A549 treated with RU486 at 1 μM for 4 hours (cell line): Measurements from ENCODE around the gene MYO9A. TPM values are rescaled to one million over a fixed set of nuclear protein-coding genes. Genes with fewer than 3 reads are reported as not detected.

ENCODE experiments used
- total RNA-seq: library from RNA; stranded (reverse); fragments of 200-300 nt; extraction: Qiagen RNA extraction; gene quantifications from 5 replicates; pipeline ENCODE4 v1.2.3, GENCODE V29; 2022; ENCODE audit warnings: low read depth

Gene MYO9A
- 4.6 to 10.4 TPM (median 8.7 TPM) in 5 replicates for total RNA-seq

GRCh38 chr15:72118017-72118978, at the start of gene MYO9A, which contains the start of gene SENP8:
Gene MYO9A, minus strand, starts transcription at chr15:72118150. Its CDS starts 71,587 bp downstream, at chr15:72046563.
Gene SENP8, plus strand, starts transcription at chr15:72118403. Its CDS starts 21,221 bp downstream, at chr15:72139624.

DNA sequence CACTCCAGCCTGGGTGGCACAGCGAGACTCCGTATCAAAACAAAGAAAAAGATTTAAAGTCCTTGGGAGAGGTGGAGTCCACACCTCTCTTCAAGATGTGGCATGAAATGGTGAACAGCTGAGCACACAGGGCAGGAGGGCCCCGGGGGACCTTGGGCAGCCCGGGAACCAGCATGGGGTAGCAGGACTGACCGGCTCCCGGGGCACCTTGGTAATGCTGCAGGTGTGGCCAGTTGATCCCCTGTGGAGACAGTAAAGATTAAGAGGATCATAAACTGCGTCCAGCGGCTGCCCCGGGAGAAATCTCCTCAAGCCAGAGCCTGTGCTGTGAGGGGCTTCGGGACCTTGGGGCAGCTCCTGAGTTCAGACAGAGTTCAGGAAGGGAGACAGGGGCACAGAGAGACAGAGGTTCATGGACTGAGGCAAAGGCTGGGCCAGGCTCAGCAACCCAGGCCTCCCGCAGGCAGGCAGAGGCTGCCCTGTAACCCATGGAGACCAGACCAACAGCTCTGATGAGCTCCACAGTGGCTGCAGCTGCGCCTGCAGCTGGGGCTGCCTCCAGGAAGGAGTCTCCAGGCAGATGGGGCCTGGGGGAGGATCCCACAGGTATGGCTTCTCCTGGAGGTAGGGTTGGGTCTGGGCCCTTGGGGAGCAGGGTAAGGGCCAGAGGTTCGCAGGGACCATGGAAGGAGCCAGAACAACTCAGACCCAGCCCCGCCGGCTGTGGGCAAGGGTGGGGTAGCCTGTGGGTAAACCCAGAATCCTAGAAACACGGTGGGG, 307.5 kb downstream of the MYO9A start, which contains the start of gene NR2E3:
NR2E3 (plus strand) TSS at position 299 of the 780 bp plus-strand sequence; CDS start at position 489, 190 bp downstream.

Other genes with a start within 250 kb of the MYO9A start
- 1.4 to 2.1 TPM (median 1.8 TPM) in 5 replicates for gene SENP8, start 253 bp upstream of the MYO9A start, total RNA-seq
- not detected in 5 replicates for gene GRAMD2A, start 79.6 kb upstream of the MYO9A start, total RNA-seq
- gene PKM, start 113.0 kb upstream of the MYO9A start, total RNA-seq: 3,123 to 3,571 TPM (median 3,497 TPM) in 5 replicates
- gene PARP6, start 154.4 kb upstream of the MYO9A start, total RNA-seq: 46.6 to 67.1 TPM (median 58.9 TPM) in 5 replicates
- 0.08 to 0.15 TPM (median 0.11 TPM) in 5 replicates for gene CELF6, start 202.0 kb upstream of the MYO9A start, total RNA-seq